ENCODE measurements around the gene BCL6. TPM values are rescaled to one million over a fixed set of nuclear protein-coding genes. Genes with fewer than 3 reads are reported as not detected.

BCL6 gene
- total and polyA plus RNA-seq, 2 donors (not counting 3 experiments of a cell fraction or from before 2014, with no cell fraction given), result 6.9 to 12.1 TPM

DNA sequence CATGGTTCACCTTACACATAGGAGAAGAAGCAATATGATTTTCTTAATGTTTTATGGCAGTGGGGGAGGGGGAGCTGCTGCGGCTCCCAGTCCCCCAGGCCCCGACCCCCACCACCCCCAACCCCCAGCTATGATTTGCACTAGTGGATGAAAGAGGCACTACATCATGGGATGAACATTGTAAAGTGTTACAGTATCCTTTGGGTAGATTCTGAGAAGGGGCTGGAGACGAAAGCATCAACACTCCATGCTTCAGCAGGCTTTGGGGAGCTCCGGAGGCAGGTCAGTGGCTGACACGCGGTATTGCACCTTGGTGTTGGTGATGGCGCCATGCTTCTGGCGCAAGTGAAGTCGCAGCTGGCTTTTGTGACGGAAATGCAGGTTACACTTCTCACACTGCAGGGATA is 23.1 kb downstream of the BCL6 start:
- no peaks in the 10 kb centered on the region for H3K9me3 ChIP-seq (replicated peaks; ENCODE audit: control insufficient read depth, insufficient read depth, low read length)
- H3K4me2 ChIP-seq (ENCODE audit: insufficient read depth, low read length), result no peak overlapping the region
- BruUV-seq (replicated peaks), result no TSS peak
- TF ChIP-seq POLR2A (IDR thresholded peaks at IDR 0.05; ENCODE audit: low read depth, low read length), result no peak
- TF ChIP-seq, protein P1, sequence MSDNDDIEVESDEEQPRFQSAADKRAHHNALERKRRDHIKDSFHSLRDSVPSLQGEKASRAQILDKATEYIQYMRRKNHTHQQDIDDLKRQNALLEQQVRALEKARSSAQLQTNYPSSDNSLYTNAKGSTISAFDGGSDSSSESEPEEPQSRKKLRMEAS (IDR thresholded peaks at IDR 0.05; ENCODE audit: insufficient read depth, insufficient read length), result no peak
- TF ChIP-seq FOS (IDR thresholded peaks at IDR 0.05; ENCODE audit: borderline replicate concordance, insufficient read depth, low read length), result no peak
- TF ChIP-seq JUN (IDR thresholded peaks at IDR 0.05; ENCODE audit: borderline replicate concordance, insufficient read depth, insufficient read length, low read depth), result no peak
- TF ChIP-seq MYC (IDR thresholded peaks at IDR 0.05; ENCODE audit: low read depth, low read length), result no peak
- no peak for TF ChIP-seq GATA2 (IDR thresholded peaks at IDR 0.05; ENCODE audit: insufficient read depth, insufficient read length, low read depth, low read length)
- TF ChIP-seq POLR2AphosphoS5 (IDR thresholded peaks at IDR 0.05; ENCODE audit: insufficient read depth, low read depth, low read length), result no peak
- TF ChIP-seq, protein P2, sequence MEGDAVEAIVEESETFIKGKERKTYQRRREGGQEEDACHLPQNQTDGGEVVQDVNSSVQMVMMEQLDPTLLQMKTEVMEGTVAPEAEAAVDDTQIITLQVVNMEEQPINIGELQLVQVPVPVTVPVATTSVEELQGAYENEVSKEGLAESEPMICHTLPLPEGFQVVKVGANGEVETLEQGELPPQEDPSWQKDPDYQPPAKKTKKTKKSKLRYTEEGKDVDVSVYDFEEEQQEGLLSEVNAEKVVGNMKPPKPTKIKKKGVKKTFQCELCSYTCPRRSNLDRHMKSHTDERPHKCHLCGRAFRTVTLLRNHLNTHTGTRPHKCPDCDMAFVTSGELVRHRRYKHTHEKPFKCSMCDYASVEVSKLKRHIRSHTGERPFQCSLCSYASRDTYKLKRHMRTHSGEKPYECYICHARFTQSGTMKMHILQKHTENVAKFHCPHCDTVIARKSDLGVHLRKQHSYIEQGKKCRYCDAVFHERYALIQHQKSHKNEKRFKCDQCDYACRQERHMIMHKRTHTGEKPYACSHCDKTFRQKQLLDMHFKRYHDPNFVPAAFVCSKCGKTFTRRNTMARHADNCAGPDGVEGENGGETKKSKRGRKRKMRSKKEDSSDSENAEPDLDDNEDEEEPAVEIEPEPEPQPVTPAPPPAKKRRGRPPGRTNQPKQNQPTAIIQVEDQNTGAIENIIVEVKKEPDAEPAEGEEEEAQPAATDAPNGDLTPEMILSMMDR (IDR thresholded peaks at IDR 0.05; ENCODE audit: extremely low read depth in 1 of 2, insufficient read depth in 1 of 2, low read depth in 1 of 2, low read length in 2 of 2), result no peak
- no peak for TF ChIP-seq EZH2 (IDR thresholded peaks at IDR 0.05; ENCODE audit: borderline replicate concordance, low read depth, low read length, severe bottlenecking)
- no peak for FAIRE-seq
- H3K4me1 ChIP-seq (ENCODE audit: control insufficient read depth, extremely low read depth, insufficient read depth, low read length), result no peaks in the 10 kb centered on the region
- intact Hi-C loops (cut with micrococcal nuclease) (no loop called here), dilution Hi-C loops (cut with MboI; ENCODE audit: extremely low pct_ligation_motif_present, low sequenced_read_pairs) (no loop called here)
- no peaks in the 10 kb centered on the region for H3K27me3 ChIP-seq (ENCODE audit: control insufficient read depth in 2 of 2, insufficient read depth in 2 of 2, low read length in 2 of 2)
- H3K4me3 ChIP-seq (replicated peaks in 1 of 3; ENCODE audit: insufficient read depth in 1 of 3, low read depth in 1 of 3, low read length in 3 of 3), result no peak overlapping the region
- DNase-seq (ENCODE audit: low read depth, low spot score), result no peak
- H3K9ac ChIP-seq (replicated peaks; ENCODE audit: extremely low read depth, insufficient read depth, low read length), result no peak overlapping the region
- H3K36me3 ChIP-seq (ENCODE audit: control insufficient read depth in 2 of 2, extremely low read depth in 1 of 2, insufficient read depth in 2 of 2, low read length in 2 of 2), result peaks cover 20 to 27% of the 10 kb centered on the region in 2 experiments
- ChIA-PET CTCF (no interaction called here), POLR2A (no interaction called here)
- no peaks in the 10 kb centered on the region for H3K79me2 ChIP-seq (ENCODE audit: control insufficient read depth, insufficient read depth, low read length)
- no peak overlapping the region for H2AFZ ChIP-seq (ENCODE audit: low read depth, low read length)
- no peaks in the 10 kb centered on the region for H4K20me1 ChIP-seq (replicated peaks; ENCODE audit: control insufficient read depth, extremely low read depth, insufficient read depth, low read length)
- H3K9me1 ChIP-seq (replicated peaks; ENCODE audit: control insufficient read depth, extremely low read depth, insufficient read depth, low read length), result no peaks in the 10 kb centered on the region
- H3K27ac ChIP-seq (ENCODE audit: insufficient read depth, low read depth, low read length), result no peak overlapping the region

Data from endothelial cell of umbilical vein (primary cell).